ENCODE measurements around the gene HNRNPUL2. TPM values are rescaled to one million over a fixed set of nuclear protein-coding genes. Genes with fewer than 3 reads are reported as not detected.

HNRNPUL2 gene
- total and polyA plus RNA-seq, 9 of the 15 experiments (the other 6 are each of a cell fraction or from before 2014, with no cell fraction given) = 0.89 to 44.3 (median 15.2) TPM

GRCh38 chr11:62678770-62679696 is 48.2 kb downstream of the HNRNPUL2 start, which contains the start of gene UBXN1 (continued):
- TF ChIP-seq FOXJ2 (tag; IDR thresholded peaks at IDR 0.05) = 0 out of 2 replicates have a peak, but pooled peaks have one; percentile 39
- TF ChIP-seq STAT6 (CRISPR knock-in tag; IDR thresholded peaks at IDR 0.05) = no peak
- TF ChIP-seq PHF20 (IDR thresholded peaks at IDR 0.05; ENCODE audit: partially characterized antibody) = peak; percentile 89
- no peak for TF ChIP-seq BACH1 (tag; IDR thresholded peaks at IDR 0.05)
- no peak for TF ChIP-seq HNRNPH1 (optimal IDR thresholded peaks at IDR 0.05; ENCODE audit: low read depth, low read length)
- no peak for TF ChIP-seq NONO (IDR thresholded peaks at IDR 0.05; ENCODE audit: low read depth in 2 of 2, low read length in 1 of 2)
- no peak for TF ChIP-seq ZNF551 (CRISPR knock-in tag; IDR thresholded peaks at IDR 0.05)
- no peak for TF ChIP-seq NCOR1 (IDR thresholded peaks at IDR 0.05)
- no peak for TF ChIP-seq ZNF449 (CRISPR knock-in tag; IDR thresholded peaks at IDR 0.05)
- TF ChIP-seq EP300 (IDR thresholded peaks at IDR 0.05; ENCODE audit: low read length) = no peak; the same call in 1 of the 2 replicates
- no peak for TF ChIP-seq CEBPB (tag; IDR thresholded peaks at IDR 0.05)
- no peak for TF ChIP-seq ZNF436 (CRISPR knock-in tag; IDR thresholded peaks at IDR 0.05)
- no peak for TF ChIP-seq MEF2A (IDR thresholded peaks at IDR 0.05; ENCODE audit: control insufficient read depth, low read depth, low read length)
- TF ChIP-seq GTF2B (IDR thresholded peaks at IDR 0.05; ENCODE audit: extremely low read depth, insufficient read length) = no peak
- no peak for TF ChIP-seq THRB (CRISPR knock-in tag; conservative IDR thresholded peaks at IDR 0.05)
- no peak for TF ChIP-seq CTCFL (IDR thresholded peaks at IDR 0.05; ENCODE audit: borderline replicate concordance, insufficient read depth, low read depth, low read length, poor library complexity, severe bottlenecking)
- TF ChIP-seq SIN3A (IDR thresholded peaks at IDR 0.05; ENCODE audit: borderline replicate concordance in 2 of 2, control insufficient read depth in 1 of 2, low read depth in 2 of 2, low read length in 2 of 2) = peak; percentile 83 to 88
- TF ChIP-seq NFXL1 (CRISPR knock-in tag; IDR thresholded peaks at IDR 0.05) = no peak
